ENCODE data around the gene PRPF39. TPM values are rescaled to one million over a fixed set of nuclear protein-coding genes. Genes with fewer than 3 reads are reported as not detected.
A peak's percentile ranks its signal among the peaks of the same experiment; 100 is the strongest.

Gene PRPF39
- total and polyA plus RNA-seq, 2 of the 13 experiments (the other 11 are each of a cell fraction or from before 2014, with no cell fraction given), result 44.2 to 65.0 TPM

DNA sequence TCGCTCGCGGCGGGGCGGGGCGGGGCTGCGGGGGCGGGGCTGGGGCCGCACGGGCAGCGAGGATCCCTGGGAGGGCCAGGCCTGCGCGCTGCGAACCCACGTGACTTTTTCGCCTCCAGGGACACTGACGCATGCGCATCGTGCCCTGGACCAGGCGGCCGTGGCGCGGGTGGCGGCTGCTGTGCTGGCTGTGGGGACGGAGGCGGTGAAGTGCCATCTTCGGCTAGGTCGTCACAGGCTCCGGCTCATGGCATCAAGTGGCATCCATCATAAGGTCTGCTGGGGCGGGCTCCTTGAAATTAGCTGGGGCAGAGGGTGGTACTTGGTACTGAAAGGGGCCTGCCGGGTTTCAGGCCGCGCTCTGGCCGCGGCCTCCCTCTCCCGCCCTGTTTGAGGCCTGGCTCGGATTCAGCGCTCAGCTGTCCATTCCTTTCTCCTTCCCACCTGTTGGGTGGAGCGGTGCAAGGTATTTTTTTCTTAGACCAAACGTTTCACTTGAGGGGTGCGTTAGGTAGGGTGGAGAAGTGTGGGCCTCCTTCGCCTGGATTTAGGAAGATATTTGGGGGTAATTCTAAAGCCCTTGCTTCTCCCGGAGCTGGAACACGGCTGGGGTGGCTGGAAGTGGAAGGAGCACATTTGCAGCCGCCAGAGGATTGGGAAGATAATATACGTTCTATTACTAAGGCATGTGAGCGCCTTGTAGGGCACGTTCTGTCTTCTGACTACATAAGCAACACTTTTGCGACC, at the start of gene PRPF39 (continued):
- TF ChIP-seq MXD4 (CRISPR knock-in tag; IDR thresholded peaks at IDR 0.05), result no peak
- TF ChIP-seq, protein P1, sequence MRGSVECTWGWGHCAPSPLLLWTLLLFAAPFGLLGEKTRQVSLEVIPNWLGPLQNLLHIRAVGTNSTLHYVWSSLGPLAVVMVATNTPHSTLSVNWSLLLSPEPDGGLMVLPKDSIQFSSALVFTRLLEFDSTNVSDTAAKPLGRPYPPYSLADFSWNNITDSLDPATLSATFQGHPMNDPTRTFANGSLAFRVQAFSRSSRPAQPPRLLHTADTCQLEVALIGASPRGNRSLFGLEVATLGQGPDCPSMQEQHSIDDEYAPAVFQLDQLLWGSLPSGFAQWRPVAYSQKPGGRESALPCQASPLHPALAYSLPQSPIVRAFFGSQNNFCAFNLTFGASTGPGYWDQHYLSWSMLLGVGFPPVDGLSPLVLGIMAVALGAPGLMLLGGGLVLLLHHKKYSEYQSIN (CRISPR knock-in tag; IDR thresholded peaks at IDR 0.05; ENCODE audit: borderline replicate concordance), result no peak
- TF ChIP-seq, protein P2, sequence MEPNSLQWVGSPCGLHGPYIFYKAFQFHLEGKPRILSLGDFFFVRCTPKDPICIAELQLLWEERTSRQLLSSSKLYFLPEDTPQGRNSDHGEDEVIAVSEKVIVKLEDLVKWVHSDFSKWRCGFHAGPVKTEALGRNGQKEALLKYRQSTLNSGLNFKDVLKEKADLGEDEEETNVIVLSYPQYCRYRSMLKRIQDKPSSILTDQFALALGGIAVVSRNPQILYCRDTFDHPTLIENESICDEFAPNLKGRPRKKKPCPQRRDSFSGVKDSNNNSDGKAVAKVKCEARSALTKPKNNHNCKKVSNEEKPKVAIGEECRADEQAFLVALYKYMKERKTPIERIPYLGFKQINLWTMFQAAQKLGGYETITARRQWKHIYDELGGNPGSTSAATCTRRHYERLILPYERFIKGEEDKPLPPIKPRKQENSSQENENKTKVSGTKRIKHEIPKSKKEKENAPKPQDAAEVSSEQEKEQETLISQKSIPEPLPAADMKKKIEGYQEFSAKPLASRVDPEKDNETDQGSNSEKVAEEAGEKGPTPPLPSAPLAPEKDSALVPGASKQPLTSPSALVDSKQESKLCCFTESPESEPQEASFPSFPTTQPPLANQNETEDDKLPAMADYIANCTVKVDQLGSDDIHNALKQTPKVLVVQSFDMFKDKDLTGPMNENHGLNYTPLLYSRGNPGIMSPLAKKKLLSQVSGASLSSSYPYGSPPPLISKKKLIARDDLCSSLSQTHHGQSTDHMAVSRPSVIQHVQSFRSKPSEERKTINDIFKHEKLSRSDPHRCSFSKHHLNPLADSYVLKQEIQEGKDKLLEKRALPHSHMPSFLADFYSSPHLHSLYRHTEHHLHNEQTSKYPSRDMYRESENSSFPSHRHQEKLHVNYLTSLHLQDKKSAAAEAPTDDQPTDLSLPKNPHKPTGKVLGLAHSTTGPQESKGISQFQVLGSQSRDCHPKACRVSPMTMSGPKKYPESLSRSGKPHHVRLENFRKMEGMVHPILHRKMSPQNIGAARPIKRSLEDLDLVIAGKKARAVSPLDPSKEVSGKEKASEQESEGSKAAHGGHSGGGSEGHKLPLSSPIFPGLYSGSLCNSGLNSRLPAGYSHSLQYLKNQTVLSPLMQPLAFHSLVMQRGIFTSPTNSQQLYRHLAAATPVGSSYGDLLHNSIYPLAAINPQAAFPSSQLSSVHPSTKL (CRISPR knock-in tag; IDR thresholded peaks at IDR 0.05), result peak; percentile 52; the same call in 1 of the 2 replicates
- TF ChIP-seq HMG20A (CRISPR knock-in tag; IDR thresholded peaks at IDR 0.05; ENCODE audit: borderline replicate concordance), result no peak
- TF ChIP-seq TAF15 (IDR thresholded peaks at IDR 0.05; ENCODE audit: low read depth, low read length, poor library complexity, severe bottlenecking), result no peak
- TF ChIP-seq, protein P3, sequence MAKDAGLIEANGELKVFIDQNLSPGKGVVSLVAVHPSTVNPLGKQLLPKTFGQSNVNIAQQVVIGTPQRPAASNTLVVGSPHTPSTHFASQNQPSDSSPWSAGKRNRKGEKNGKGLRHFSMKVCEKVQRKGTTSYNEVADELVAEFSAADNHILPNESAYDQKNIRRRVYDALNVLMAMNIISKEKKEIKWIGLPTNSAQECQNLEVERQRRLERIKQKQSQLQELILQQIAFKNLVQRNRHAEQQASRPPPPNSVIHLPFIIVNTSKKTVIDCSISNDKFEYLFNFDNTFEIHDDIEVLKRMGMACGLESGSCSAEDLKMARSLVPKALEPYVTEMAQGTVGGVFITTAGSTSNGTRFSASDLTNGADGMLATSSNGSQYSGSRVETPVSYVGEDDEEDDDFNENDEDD (CRISPR knock-in tag; IDR thresholded peaks at IDR 0.05; ENCODE audit: borderline replicate concordance), result peak; percentile 71; the same call in 1 of the 2 replicates
- TF ChIP-seq ZNF713 (CRISPR knock-in tag; IDR thresholded peaks at IDR 0.05), result no peak
- no peak for TF ChIP-seq TCF7 (IDR thresholded peaks at IDR 0.05; ENCODE audit: low read depth)
- no peak for TF ChIP-seq KLF12 (CRISPR knock-in tag; IDR thresholded peaks at IDR 0.05; ENCODE audit: borderline replicate concordance)
- TF ChIP-seq PLRG1 (conservative IDR thresholded peaks at IDR 0.05), result no peak
- TF ChIP-seq, protein P4, sequence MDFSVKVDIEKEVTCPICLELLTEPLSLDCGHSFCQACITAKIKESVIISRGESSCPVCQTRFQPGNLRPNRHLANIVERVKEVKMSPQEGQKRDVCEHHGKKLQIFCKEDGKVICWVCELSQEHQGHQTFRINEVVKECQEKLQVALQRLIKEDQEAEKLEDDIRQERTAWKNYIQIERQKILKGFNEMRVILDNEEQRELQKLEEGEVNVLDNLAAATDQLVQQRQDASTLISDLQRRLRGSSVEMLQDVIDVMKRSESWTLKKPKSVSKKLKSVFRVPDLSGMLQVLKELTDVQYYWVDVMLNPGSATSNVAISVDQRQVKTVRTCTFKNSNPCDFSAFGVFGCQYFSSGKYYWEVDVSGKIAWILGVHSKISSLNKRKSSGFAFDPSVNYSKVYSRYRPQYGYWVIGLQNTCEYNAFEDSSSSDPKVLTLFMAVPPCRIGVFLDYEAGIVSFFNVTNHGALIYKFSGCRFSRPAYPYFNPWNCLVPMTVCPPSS (IDR thresholded peaks at IDR 0.05), result no peak
- peak; percentile 50; the same call in 1 of the 2 replicates for TF ChIP-seq HDAC1 (CRISPR knock-in tag; IDR thresholded peaks at IDR 0.05)
- TF ChIP-seq, protein P5, sequence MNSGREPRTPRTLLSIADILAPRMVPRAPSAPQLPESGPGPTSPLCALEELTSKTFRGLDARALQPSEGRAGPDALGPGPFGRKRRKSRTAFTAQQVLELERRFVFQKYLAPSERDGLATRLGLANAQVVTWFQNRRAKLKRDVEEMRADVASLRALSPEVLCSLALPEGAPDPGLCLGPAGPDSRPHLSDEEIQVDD (CRISPR knock-in tag; IDR thresholded peaks at IDR 0.05; ENCODE audit: borderline replicate concordance), result no peak
- no peak for TF ChIP-seq ZNF296 (CRISPR knock-in tag; conservative IDR thresholded peaks at IDR 0.05)
- TF ChIP-seq ZBTB34 (CRISPR knock-in tag; IDR thresholded peaks at IDR 0.05), result peak; percentile 49; the same call in 1 of the 2 replicates
- 0 out of 2 replicates have a peak, but pooled peaks have one; percentile 42 for TF ChIP-seq CBFB (CRISPR knock-in tag; IDR thresholded peaks at IDR 0.05)
- TF ChIP-seq IRF2 (CRISPR knock-in tag; IDR thresholded peaks at IDR 0.05), result peak; percentile 36; the same call in 1 of the 2 replicates
- 0 out of 2 replicates have a peak, but pooled peaks have one; percentile 34 for TF ChIP-seq ZKSCAN5 (CRISPR knock-in tag; IDR thresholded peaks at IDR 0.05)
- TF ChIP-seq CBX5 (CRISPR knock-in tag; IDR thresholded peaks at IDR 0.05; ENCODE audit: borderline replicate concordance), result no peak

Data from HepG2 (cell line).